GM18498 (cell line): Measurements from ENCODE around the gene TMEM198.

Experiments used
- ATAC-seq: cut with Tn5 transposase; IDR thresholded peaks from one replicate; pipeline ENCODE4 v1.9.1; 2021; ENCODE audit warnings: mild to moderate bottlenecking, moderate library complexity; ENCODE audit not compliant: unreplicated experiment

TMEM198 gene

GRCh38 chr2:219575566-219576504 is 32.0 kb downstream of the TMEM198 start:
- ATAC-seq: no peak

DNA sequence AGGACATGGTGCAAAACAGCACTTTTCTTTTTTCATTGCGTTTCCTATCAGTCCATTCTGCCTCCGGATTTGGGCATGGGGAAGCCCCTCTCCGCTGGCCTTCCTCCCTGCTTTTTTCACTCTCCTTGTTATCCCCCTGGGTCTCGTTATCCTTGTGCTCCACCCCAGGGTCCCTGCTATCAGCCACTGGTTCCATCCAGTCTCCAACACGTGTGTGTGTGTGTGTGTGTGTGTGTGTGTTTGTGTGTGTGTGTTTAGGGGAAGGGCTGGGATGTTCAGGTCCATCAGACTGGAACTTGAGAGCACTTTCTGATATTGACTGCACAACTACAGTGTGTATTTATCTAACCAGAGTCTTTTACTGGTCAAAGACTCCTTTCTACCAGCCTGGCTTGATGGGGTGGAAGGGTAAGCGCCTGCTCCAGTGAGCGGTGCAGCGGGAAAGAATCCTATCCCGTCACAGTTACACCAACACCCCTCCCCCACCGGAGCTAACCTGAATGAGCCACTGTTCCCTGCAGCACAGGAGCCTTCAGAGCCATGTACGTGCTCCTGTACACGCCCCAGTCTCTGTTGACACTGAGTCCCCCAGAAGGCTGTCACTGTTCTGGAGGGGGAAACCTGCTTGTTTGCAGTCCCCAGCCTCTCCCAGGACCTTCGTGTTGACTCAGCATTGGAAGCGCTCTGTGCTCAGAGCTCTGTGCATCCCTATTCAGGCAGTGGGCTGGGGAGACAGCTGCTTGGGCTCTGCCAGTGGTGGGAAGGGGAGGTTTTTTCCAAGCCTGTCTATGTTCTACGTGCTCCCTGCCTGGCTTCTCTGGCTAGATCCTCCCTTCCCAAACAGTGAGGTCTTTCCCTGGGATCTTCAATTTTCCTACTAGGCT is 32.9 kb downstream of the TMEM198 start:
- no peak for ATAC-seq

DNA sequence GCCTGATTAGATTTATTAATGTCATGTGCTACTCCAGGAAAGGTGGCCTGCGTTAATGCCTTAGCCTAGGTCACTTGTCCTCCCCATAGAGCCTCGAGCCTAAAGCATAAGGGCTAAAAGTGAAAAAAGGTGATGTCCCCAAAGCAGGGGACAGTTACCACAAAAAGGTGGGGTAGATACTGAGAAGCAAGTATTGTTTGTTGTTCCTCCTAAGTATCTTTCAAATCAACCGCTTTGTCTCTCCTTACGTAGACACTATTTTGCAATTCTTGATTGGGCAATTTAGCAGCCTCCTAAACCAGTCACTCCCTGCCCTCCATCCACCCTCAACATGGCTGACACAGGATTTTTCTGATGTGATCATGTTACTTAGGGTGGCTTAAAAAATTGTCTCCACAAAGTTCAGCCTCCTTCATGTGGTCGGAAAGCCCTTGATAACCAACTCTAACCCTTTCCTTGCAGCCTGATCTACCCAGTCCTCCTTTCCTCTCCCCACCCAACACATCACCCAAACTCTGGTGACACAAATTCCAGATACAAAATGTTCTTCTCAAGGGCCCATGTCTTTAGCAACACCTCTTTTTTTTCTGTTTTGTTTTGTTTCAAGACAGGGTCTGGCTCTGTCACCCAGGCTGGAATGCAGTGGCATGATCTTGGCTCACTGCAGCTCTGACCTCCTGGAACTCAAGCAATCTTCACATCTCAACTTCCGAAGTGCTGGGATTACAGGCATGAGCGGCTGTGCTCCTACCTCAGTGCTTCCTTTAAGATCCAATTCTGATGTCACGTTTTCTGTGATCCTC is 35.2 kb downstream of the TMEM198 start:
- no peak for ATAC-seq

- no peak for ATAC-seq
Measured at GRCh38 chr2:219581346-219581745, 37.5 kb downstream of the TMEM198 start.

GRCh38 chr2:219591091-219591490 is 47.3 kb downstream of the TMEM198 start:
- no peak for ATAC-seq

GRCh38 chr2:219592736-219593135 is 48.9 kb downstream of the TMEM198 start:
- ATAC-seq: no peak

GRCh38 chr2:219593154-219593553 is 49.3 kb downstream of the TMEM198 start:
- ATAC-seq: no peak

DNA sequence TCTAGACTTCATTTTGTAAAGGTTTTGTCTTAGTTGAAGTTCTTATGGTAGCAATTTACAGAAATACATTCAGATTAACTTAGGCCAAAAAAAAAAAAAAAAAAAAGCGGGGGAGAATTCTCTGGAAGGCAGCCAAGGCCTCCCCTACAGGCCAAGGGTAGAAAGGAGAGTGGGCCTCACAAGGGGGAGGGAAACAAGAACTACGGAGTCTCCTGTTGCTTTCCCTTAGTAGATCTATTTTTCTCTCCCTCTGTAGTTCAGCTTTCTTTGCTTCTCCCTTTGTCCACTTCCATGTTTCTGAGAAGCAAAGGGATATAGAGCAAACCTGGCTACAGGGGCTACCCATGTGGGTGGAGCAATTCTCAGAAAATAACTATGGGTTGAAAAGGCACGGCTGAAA is 51.4 kb downstream of the TMEM198 start:
- ATAC-seq: no peak

DNA sequence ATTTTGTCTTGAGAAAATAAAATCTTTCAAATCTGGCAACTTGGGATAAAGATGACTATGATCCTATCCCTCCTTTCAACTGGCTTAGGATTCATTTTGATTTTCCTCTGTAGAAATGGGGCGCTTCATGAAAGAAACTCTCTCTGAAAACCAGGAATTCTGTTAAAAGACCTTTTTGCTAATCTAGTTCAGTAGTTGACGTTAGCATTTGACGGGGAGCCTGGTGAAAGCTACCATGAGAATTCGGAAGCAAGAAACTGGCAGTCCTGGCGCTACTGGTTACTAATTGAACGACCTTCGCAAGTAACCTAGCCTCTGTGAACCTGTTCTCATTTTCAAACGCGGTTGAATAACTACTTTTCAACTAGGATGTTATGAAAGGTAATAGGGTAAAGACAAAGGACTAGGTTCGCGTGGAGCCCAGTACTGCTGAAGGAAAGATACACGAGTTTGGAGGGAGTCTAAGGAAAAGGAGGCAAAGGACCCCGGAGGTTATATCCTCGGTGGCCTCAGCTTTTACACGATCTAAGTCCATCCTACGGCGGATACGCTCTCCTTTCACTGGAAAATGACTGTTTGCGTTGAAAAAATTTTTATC is 53.2 kb downstream of the TMEM198 start:
- no peak for ATAC-seq

GRCh38 chr2:219597552-219598307 is 53.9 kb downstream of the TMEM198 start, which contains the start of gene STK11IP:
STK11IP (plus strand) TSS chr2:219597857; CDS start chr2:219598120, 263 bp downstream.
- peak; percentile 92 for ATAC-seq

GRCh38 chr2:219598308-219599078 is 54.7 kb downstream of the TMEM198 start:
- ATAC-seq: no peak
